GM12865 (cell line): ENCODE data around the gene MERTK.
A peak's percentile ranks its signal among the peaks of the same experiment; 100 is the strongest.
"Not testable (repeated sequence)": the region's sequence is repeated elsewhere in the genome, so short reads cannot be mapped to it uniquely, and the experiment has no call there.

Experiments
- DNase-seq: peaks from one replicate; pipeline ENCODE4 v3.0.0; 2010; ENCODE audit warnings: low read depth
- H3K4me3 ChIP-seq: 2 replicates; pipeline ENCODE4 v1.5.1; 2011; ENCODE audit warnings: mild to moderate bottlenecking, low read depth, low read length, control low read depth
- TF ChIP-seq, protein P1 (sequence below): IDR thresholded peaks from 2 replicates; pipeline ENCODE4 v1.5.1; 2011; ENCODE audit warnings: low read length, control low read depth, low read depth, inconsistent platforms; ENCODE audit not compliant: insufficient read depth; ENCODE audit errors: missing control alignments

Gene MERTK

DNA sequence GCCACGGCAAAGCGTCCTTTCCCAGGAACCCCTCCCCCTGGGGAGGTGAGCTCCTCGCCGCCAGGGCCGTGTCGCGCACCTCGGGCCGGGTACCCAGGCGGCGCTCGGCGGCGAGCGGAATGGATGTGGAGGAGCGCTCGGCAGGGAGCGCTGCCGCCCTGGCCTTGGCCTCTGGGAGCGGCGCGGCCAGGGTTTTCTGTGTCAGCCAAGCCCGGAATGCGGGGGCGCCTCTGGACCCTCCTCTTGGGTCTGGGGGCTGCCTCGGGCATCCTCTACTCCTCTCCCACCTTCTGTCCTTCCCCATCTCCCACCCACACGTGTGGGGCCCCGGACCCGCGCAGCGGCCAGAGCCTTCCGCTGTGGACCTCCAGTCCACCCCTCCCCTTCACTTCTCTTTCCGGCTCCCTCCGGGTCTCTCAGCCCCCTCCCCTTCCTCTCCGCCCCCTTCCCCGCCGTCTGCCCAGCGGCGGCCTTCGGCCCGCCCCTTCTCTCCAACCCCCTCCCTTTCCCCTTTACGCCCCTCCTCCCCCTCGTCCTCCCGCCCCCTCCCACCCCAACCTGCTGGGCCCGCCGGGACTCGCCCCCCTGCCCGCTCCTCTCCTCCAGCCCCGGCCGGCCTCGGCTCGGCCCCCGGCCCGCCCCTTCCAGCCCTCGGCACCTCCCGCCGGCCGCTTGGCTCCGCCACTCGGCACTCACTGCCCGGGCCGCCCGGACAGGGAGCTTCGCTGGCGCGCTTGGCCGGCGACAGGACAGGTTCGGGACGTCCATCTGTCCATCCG lies at the start of gene MERTK:
TSS of gene MERTK (plus strand) at position 684 of the 779 bp plus-strand sequence. CDS start 129 bp downstream, outside the sequence.
- DNase-seq = peak; percentile 63
- peak within 1 kb of the TSS; percentile 67 for H3K4me3 ChIP-seq
- TF ChIP-seq, protein P1, sequence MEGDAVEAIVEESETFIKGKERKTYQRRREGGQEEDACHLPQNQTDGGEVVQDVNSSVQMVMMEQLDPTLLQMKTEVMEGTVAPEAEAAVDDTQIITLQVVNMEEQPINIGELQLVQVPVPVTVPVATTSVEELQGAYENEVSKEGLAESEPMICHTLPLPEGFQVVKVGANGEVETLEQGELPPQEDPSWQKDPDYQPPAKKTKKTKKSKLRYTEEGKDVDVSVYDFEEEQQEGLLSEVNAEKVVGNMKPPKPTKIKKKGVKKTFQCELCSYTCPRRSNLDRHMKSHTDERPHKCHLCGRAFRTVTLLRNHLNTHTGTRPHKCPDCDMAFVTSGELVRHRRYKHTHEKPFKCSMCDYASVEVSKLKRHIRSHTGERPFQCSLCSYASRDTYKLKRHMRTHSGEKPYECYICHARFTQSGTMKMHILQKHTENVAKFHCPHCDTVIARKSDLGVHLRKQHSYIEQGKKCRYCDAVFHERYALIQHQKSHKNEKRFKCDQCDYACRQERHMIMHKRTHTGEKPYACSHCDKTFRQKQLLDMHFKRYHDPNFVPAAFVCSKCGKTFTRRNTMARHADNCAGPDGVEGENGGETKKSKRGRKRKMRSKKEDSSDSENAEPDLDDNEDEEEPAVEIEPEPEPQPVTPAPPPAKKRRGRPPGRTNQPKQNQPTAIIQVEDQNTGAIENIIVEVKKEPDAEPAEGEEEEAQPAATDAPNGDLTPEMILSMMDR = peak; percentile 30

DNA sequence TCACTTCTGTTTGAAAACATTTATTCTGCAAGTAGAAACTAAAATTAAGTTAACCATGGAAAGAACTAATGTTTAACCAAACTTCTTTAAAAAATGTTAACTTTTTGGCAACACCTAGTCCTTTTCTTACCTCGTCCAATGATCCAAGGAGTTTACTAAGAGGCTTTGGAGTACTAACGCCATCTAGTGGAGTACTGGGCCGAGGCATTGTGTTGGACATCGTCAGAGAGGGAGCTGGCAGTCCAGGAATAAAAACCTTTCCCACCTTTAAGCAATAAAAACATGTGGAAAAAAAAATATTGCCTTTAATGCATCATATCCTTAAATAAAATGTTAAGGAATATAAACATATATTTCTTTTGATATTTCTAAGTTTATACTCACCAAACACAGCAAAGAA lies 47.8 kb upstream of the MERTK start:
- not testable (repeated sequence) for DNase-seq, H3K4me3 ChIP-seq
- TF ChIP-seq, protein P1 = peak; percentile 26

DNA sequence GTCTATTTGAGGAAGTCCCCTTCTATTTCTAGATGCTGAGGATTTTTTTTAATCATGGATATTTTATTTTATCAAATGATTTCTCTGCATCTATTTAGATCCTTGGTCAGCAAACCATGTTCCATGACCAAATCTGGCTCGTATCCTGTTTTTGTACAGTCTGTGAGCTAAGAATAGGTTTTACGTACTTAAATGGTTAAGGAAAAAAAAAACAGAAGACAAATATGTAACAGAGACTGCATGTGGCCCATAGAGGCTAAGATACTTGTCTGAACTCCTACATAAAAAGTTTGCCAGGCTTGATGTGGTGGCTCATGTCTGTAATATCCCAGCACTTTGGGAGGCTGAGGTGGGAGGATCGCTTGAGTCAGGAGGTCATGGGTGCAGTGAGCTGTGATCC lies 45.9 kb upstream of the MERTK start:
- not testable (repeated sequence) for DNase-seq, H3K4me3 ChIP-seq

DNA sequence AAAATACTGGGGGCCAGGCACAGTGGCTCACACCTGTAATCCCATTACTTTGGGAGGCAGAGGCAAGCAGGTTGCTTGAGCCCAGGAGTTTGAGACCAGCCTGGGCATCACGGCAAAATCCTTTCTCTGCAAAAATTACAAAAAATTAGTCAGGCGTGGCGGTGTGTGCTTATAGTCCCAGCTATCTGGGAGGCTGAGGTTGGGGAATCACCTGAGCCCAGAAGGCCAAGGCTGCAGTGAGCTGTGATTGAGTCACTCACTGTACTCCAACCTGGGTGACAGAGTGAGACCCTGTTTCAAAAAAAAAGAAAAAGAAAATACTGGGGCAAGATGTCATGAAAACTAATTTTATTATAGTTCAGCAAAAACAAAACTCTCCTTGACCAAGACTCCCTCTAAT lies 38.4 kb upstream of the MERTK start:
- H3K4me3 ChIP-seq, DNase-seq: not testable (repeated sequence)

DNA sequence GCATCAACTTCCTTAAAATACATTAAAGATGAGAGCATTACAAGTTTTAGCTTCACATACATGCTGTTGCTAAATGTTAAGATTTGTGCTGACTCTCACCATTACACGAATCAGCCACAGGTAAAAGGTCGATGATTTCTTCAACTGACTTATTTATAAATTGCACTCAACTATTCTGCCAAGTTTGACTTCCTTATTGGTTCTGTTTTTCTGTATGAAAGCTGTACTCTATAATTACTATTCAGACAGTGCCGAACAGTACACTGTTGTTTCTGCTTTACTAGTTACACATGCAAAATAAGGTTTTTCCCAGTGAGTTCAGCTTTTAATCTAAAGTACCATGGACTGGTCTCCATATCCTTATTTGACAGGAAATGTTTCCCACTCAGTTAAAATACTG lies 33.3 kb upstream of the MERTK start:
- H3K4me3 ChIP-seq, DNase-seq: not testable (repeated sequence)

DNA sequence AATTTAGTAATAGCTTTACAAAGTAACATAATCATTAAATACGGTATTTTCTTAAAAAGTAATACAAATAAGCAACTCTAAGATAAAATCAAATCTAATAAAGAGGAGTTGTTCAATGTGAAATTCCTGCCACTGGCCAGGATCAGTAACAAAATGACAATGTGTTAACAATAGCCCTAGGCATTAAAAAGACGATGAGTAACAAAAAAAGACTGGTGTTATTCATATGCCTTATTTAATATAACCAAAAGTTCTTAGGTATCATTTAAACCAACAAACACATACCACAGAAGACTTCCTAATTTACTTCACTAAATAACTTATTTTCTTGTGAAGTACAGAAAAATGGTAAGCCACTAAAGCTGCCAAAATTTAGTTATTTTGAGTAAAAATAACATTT lies 25.6 kb upstream of the MERTK start:
- DNase-seq, H3K4me3 ChIP-seq: not testable (repeated sequence)

DNA sequence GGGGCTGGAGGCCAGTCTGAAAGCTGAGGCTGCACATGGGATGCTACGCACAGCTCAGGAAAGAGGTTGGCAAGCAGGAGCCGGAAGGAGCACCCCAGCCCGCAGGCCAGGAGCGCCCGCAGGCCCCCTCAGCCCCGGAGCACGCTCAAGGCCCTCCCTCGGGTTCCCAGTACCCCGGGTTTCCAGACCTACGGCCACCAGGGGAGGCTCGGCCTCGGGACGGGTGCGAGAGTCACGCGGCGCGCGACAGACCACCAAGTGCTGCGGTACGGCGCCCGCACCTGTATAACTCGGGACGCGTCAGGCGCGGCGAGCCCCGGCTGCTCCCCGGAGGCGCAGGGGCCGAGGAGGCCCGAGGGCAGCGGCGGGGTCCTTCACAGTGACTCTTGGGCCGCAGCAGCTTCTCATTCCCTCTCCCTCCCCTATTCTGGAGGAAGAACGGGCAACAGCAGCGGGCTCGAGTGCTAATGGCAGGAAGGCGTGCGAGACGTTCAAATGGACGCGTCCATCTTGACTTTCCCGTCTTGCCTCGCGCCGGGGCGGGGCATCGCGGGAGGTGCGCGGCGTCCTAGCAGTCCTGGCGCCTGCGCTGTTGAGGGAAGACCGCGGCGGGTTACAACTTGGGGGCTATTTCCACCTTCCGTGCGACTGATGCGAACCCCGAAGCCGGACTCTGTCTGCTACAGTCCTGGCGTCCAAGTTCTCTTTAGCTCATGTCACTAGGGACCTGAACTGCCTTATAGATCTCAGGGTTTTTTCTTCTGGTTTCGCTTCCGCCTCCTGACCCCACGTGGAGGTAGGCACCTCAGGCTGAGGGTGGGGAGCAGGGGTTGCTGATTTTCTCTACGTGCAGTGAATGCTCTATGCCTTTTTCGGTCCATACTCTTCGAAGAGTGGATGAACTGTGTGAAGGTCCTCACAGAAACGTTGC lies 14.5 kb upstream of the MERTK start, which contains the start of gene ANAPC1:
TSS of gene ANAPC1 (minus strand) at position 533 of the 931 bp plus-strand sequence. CDS start 3,368 bp downstream, outside the sequence.
- peak; percentile 93 for DNase-seq
- TF ChIP-seq, protein P1 = no peak
- peak within 1 kb of the TSS; percentile 74 for H3K4me3 ChIP-seq

DNA sequence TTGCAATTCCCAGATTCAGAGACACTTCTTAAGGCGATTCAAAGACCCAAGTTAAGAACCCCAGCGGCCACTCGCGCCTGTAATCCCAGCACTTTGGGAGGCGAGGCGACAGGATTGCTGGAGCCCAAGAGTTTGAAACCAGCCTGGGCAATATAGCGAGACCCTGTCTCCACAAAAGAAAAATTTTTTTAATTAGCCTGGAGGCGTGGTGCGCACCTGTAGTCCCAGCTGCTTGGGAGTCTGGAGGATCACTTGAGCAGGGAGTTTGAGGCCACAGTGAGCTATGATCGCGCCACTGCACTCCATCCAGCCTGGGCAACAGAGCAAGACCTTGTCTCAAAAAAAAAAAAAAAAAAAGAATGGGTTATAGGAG lies 13.8 kb upstream of the MERTK start:
- peak overlapping the region; percentile 74 for H3K4me3 ChIP-seq
- DNase-seq = peak; percentile 43
- TF ChIP-seq, protein P1 = no peak
